Activated CD4-positive, alpha-beta T cell treated with anti-CD3 and anti-CD28 coated beads, Interleukin-2, Interleukin-6, amounts not matched to agents 100 ng/mL and 50 ng/mL, durations not matched to agents 16 hours and 8 hours (primary cell): ENCODE measurements around the gene RAP1GDS1.
A peak's percentile ranks its signal among the peaks of the same experiment; 100 is the strongest.

Experiments used
- DNase-seq: peaks from one replicate; pipeline ENCODE4 v3.0.0-alpha.2; 2020

The RAP1GDS1 gene, protein sequence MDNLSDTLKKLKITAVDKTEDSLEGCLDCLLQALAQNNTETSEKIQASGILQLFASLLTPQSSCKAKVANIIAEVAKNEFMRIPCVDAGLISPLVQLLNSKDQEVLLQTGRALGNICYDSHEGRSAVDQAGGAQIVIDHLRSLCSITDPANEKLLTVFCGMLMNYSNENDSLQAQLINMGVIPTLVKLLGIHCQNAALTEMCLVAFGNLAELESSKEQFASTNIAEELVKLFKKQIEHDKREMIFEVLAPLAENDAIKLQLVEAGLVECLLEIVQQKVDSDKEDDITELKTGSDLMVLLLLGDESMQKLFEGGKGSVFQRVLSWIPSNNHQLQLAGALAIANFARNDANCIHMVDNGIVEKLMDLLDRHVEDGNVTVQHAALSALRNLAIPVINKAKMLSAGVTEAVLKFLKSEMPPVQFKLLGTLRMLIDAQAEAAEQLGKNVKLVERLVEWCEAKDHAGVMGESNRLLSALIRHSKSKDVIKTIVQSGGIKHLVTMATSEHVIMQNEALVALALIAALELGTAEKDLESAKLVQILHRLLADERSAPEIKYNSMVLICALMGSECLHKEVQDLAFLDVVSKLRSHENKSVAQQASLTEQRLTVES

GRCh38 chr4:98260579-98261404 is at the start of gene RAP1GDS1:
Gene RAP1GDS1 (plus strand): TSS chr4:98261384. CDS start chr4:98261566, 182 bp downstream.
- DNase-seq, result peak; percentile 97

DNA sequence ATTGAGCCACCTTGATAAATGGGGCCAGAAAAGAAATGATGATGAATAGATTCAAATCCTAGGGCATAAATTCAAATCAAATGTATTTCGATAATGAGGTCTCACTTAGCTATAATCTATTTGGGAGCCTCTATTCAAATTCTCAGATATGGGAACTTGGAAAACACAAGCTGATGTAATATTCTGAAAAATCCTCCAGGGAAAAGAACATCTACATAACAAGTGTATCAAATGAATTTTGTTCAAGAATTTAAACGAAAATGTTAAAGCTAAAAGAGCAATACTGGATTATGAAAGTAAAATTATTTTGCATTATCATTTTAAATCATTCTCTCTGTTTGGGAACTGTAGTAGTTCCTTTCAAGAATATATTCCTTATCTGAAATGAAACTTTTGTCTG is 38.9 kb upstream of the RAP1GDS1 start:
- DNase-seq, result no peak

GRCh38 chr4:98226396-98226795 is 34.8 kb upstream of the RAP1GDS1 start:
- no peak for DNase-seq

DNA sequence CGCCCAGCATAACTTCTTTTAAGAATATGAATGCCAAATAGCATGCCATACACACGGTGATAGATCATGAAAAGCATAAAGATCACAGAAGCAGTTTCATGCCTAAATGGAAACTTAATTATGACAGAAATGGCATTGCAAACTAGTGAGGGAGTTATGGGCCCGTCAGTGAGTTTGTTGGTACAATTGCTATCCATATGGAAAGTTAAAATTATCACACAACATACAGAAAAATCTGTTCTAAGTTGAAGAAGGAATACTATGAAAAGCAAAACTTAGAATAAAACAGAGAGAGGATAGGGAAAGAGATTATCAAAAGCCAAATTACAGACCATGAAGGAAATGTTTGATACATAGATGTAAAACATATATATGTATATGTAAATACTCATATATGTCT is 30.2 kb upstream of the RAP1GDS1 start:
- DNase-seq, result no peak

DNA sequence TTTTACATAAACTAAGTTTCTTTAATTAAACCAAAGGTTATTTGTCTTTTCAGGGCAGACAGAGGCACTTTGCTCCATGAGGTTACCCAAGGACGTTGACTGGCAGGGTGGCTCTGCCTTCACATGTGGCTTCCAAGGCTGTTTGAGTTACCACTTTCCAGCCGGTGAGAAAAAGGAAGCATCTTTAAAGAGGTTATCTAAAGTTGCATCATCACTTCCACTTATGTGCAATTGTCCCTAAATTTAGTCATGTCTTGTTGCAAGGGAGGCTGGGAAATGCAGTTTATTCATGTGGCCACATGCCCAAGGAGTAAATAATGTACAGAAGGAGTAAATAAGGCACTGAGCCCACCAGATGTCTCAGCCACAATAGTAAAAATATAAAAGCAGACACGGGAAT is 29.0 kb upstream of the RAP1GDS1 start:
- peak; percentile 10 for DNase-seq

DNA sequence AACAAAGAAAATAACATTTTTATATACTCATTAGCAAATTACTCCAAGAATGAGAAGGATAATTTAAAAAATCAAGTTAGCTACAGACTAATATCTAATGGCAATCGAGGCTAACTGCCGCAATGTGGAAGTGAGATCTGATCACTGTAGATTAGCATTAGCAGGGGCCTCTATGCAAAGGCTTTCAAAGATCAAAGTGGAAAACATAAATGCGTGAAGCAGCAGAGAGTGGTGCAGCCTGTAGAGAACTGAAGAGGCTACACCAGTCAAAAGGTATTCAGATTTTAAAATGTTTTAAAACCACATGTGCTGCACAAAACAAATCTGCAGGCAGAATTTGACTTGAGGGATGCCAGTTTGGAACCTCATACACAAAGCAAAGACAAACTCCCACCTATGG is 24.0 kb upstream of the RAP1GDS1 start:
- no peak for DNase-seq

GRCh38 chr4:98242063-98242462 is 19.1 kb upstream of the RAP1GDS1 start:
- no peak for DNase-seq

DNA sequence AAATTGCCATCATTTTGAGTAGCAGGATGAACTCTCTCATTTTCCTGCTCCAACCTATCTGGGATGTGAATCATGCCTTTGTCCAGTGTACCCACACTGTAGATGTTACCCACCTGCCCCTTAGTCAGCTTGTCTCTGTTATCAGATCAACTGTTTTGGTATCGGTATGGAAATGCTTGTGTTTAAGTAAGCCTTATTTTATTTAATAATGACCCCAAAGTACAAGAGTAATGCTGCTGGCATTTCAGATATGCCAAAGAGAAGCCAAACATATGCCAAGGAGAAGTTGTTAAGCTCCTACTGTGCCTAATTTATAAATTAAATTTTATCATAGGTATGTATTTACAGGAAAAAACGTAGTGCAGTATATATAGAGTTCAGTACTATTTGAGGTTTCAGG is 18.6 kb upstream of the RAP1GDS1 start:
- no peak for DNase-seq

DNA sequence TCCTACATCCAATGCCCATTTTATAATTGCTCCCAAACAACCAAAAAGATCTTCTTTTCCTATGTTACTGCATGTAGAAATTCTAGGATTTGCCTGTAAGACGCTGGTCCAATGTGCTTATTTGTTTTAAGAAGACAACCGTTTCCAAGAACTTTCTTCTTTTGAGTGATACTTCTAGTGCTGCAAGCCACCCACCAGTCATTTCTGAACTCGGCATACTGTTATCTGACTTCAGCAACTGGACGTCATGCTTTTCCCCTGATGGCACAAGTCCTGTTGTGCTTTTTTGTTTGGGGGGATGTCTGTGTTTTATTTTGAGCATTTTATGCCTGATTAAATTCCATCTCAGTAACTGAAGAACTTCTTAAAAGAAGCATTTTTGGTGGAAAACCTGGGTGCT is 16.0 kb upstream of the RAP1GDS1 start:
- peak; percentile 15 for DNase-seq

DNA sequence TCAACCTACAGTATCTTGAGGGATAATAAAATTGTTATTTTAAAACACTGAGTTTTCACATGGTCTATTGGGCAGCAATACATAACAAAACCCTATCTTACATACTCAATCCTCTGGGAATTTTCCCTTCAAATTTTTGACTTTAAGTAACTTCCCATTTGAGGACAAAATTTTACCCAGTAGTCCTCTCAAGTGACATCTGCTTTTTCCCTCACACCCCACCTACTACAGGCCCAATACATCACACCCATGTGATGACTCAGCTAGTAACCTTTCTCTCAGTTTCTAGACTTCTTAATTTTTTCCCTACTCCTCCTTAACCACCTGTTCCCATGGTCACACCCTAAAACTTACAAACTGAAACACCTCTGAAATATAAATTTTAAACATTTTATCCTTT is 12.2 kb upstream of the RAP1GDS1 start:
- DNase-seq, result peak; percentile 9

- no peak for DNase-seq
Measured at GRCh38 chr4:98249831-98250230, 11.4 kb upstream of the RAP1GDS1 start.

GRCh38 chr4:98253499-98253898 is 7.7 kb upstream of the RAP1GDS1 start:
- DNase-seq, result no peak

DNA sequence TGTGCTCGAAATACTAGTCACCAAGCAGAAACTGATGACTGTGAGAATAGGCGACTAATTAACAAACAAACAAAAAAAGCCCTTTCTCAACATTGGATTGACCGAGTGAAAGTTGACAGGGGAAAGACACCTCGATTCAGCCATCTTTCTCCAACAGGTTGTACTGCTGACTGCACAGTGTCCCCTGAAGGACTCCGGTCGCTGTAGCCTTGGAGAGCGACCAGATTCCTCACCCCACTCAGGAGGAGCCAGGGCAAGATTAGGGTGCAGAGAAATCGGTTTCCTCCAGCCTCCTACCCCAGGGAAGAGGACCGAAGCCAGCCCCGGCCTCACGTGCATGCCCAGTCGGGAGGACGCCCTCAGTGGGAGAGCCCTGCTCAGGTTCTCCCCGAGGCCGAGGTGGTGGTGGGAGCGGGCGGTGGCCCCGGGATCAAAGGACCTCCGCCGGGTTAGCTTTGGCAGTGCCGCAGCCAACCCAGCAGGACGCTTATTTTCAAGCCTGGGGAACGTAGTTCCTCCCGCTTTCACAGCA is 1.1 kb upstream of the RAP1GDS1 start:
- no peak for DNase-seq

DNA sequence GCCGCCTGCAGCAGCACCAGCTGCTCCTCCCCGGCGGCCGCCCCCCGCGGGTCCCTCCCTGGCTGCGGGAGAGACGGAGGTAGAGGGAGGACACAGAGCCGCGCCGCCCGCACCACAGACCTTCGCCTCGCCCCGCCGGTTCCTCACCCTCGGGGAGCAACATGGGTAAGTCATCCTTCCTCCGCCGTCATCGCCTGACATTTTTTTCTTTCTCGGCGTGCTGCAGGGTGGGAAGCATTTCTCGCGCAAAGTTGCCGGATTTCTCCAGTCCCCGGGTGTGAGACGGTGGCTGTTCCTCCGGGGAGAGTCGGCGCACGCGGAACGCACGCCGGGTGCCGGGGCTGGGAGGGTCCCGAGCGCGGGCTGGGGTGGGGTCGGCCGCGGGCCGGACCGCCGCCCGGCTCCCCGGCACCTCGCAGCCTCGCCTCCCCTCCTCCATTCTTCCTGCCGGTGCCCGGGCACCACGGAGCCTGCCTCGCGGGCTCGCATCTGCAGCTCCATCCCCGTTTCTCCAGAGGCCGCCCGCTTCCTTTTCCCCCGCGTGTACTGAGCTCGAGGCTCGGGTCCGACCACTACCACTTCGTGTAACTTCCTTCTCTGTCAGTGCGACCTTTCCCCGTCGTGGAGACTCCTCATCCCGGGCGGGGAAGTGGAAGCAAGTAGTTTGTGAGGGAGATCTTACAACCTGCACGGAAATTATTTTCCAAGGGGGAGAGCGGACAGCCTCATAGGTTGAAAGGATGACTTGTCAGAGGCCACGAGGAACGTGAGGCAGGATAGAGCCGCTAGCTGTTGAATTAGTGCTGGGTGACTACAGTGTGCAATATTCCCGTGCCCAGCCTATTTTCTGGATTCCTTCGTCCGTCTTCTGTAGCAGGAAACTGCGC is 464 bp downstream of the RAP1GDS1 start:
- peak; percentile 50 for DNase-seq

DNA sequence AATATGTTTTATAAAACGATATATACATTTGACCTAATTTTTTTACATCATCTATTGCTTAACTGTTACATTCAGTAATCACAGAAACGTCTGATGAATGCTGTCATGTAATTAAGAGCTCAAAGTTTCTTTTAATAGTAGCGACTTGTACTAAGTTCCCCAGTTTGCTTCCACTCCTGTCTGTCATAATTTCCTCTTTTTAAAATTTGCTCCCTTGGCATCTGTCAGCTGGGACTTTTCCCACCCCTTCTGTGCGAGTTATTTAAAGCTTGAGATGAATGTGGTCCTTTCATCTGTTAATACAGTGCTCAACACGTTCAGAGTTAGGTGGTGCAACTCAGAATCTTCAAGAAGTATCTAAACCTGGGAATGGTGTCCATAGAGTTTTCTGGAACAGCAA is 1.2 kb downstream of the RAP1GDS1 start:
- DNase-seq, result no peak

GRCh38 chr4:98267498-98267897 is 6.3 kb downstream of the RAP1GDS1 start:
- no peak for DNase-seq

GRCh38 chr4:98275145-98275544 is 14.0 kb downstream of the RAP1GDS1 start:
- peak; percentile 45 for DNase-seq

GRCh38 chr4:98283219-98284189 is 22.3 kb downstream of the RAP1GDS1 start:
- DNase-seq, result no peak

GRCh38 chr4:98284640-98285046 is 23.5 kb downstream of the RAP1GDS1 start:
- no peak for DNase-seq

DNA sequence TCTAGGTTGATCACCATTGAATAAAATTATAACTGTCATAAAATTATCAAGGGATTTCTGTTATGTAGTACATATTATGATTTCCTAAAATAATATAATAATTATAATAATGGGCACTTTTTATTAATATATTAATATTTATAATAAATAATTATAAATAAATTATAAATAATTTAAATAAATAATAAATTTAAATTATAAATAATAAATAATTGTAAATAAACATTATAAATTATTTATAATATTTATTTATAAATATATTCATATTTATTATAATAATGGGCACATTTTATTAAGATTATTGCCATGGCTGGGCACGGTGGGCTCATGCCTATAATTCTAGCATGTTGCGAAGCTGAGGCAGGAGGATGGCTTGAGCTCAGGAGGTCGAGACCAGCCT is 24.5 kb downstream of the RAP1GDS1 start:
- DNase-seq, result no peak

- no peak for DNase-seq
Measured at GRCh38 chr4:98287328-98287727, 26.1 kb downstream of the RAP1GDS1 start.
